ENCODE measurements around the gene WWOX.

Gene WWOX

GRCh38 chr16:78147911-78148401 lies 48.5 kb downstream of the WWOX start:
- DNase-seq = no peak

- no peak for DNase-seq
Observed at GRCh38 chr16:78150233-78150632, 50.8 kb downstream of the WWOX start.

- DNase-seq = no peak
Observed at GRCh38 chr16:78154729-78155461, 55.4 kb downstream of the WWOX start.

- peak in 1 of 2 experiments; percentile 8 for DNase-seq
Observed at GRCh38 chr16:78155791-78156345, 56.4 kb downstream of the WWOX start.

- DNase-seq = no peak
Observed at GRCh38 chr16:78161023-78161729, 61.7 kb downstream of the WWOX start.

- DNase-seq = no peak
Observed at GRCh38 chr16:78163772-78164670, 64.6 kb downstream of the WWOX start.

GRCh38 chr16:78170494-78170933 lies 71.1 kb downstream of the WWOX start:
- DNase-seq = no peak

GRCh38 chr16:78175287-78175686 lies 75.8 kb downstream of the WWOX start:
- no peak for DNase-seq

GRCh38 chr16:78176435-78176834 lies 77.0 kb downstream of the WWOX start:
- DNase-seq = no peak

GRCh38 chr16:78177218-78177617 lies 77.8 kb downstream of the WWOX start:
- DNase-seq = no peak

GRCh38 chr16:78177987-78178386 lies 78.5 kb downstream of the WWOX start:
- DNase-seq = no peak

- no peak for DNase-seq
Observed at GRCh38 chr16:78179666-78180065, 80.2 kb downstream of the WWOX start.

- no peak for DNase-seq
Observed at GRCh38 chr16:78180349-78180748, 80.9 kb downstream of the WWOX start.

- no peak for DNase-seq
Observed at GRCh38 chr16:78183437-78184237, 84.2 kb downstream of the WWOX start.

- no peak for DNase-seq
Observed at GRCh38 chr16:78184238-78185183, 85.1 kb downstream of the WWOX start.

GRCh38 chr16:78189121-78189520 lies 89.7 kb downstream of the WWOX start:
- DNase-seq = no peak

- no peak for DNase-seq
Observed at GRCh38 chr16:78192734-78193488, 93.5 kb downstream of the WWOX start.

- peak in 1 of 2 experiments; percentile 43 for DNase-seq
Observed at GRCh38 chr16:78194948-78195347, 95.5 kb downstream of the WWOX start.

GRCh38 chr16:78195797-78196196 lies 96.3 kb downstream of the WWOX start:
- no peak for DNase-seq

GRCh38 chr16:78196502-78196901 lies 97.0 kb downstream of the WWOX start:
- DNase-seq = no peak

Measured in NCI-H524 (cell line).